Ammon's horn (tissue), 1 donor: ENCODE measurements around the gene PUM2.
"Not testable (repeated sequence)": the region's sequence is repeated elsewhere in the genome, so short reads cannot be mapped to it uniquely, and the experiment has no call there.

Experiments used
- DNase-seq: peaks from one replicate; pipeline ENCODE4 v3.0.0-alpha.2; 2016; ENCODE audit warnings: low spot score

The PUM2 gene

GRCh38 chr2:20371323-20372025, 20.8 kb upstream of the PUM2 start:
- DNase-seq: no peak

GRCh38 chr2:20370191-20370590, 19.5 kb upstream of the PUM2 start:
- no peak for DNase-seq

GRCh38 chr2:20369366-20369765, 18.7 kb upstream of the PUM2 start:
- DNase-seq: no peak

- no peak for DNase-seq
Measured at GRCh38 chr2:20368706-20369105, 18.1 kb upstream of the PUM2 start.

GRCh38 chr2:20367929-20368328, 17.3 kb upstream of the PUM2 start:
- not testable (repeated sequence) for DNase-seq

GRCh38 chr2:20366672-20367116, 16.1 kb upstream of the PUM2 start:
- DNase-seq: no peak

GRCh38 chr2:20365249-20365817, 14.7 kb upstream of the PUM2 start:
- DNase-seq: no peak

- no peak for DNase-seq
Measured at GRCh38 chr2:20363578-20363977, 12.9 kb upstream of the PUM2 start.

- no peak for DNase-seq
Measured at GRCh38 chr2:20362701-20363435, 12.2 kb upstream of the PUM2 start.

- DNase-seq: no peak
Measured at GRCh38 chr2:20361893-20362292, 11.2 kb upstream of the PUM2 start.

GRCh38 chr2:20359096-20359495, 8.5 kb upstream of the PUM2 start:
- no peak for DNase-seq

- no peak for DNase-seq
Measured at GRCh38 chr2:20357638-20358389, 7.2 kb upstream of the PUM2 start.

- DNase-seq: no peak
Measured at GRCh38 chr2:20356042-20356441, 5.4 kb upstream of the PUM2 start.

GRCh38 chr2:20355131-20355530, 4.5 kb upstream of the PUM2 start:
- no peak for DNase-seq

- no peak for DNase-seq
Measured at GRCh38 chr2:20353241-20353992, 2.8 kb upstream of the PUM2 start.

GRCh38 chr2:20352581-20353216, 2.1 kb upstream of the PUM2 start:
- no peak for DNase-seq

- no peak for DNase-seq
Measured at GRCh38 chr2:20352230-20352578, 1.6 kb upstream of the PUM2 start.

GRCh38 chr2:20351555-20352229, 1.0 kb upstream of the PUM2 start:
- no peak for DNase-seq

- no peak for DNase-seq
Measured at GRCh38 chr2:20350041-20350712, 467 bp downstream of the PUM2 start.

GRCh38 chr2:20349513-20349921, 1.1 kb downstream of the PUM2 start:
- DNase-seq: no peak
